Raji (cell line): ENCODE data around the gene ADCY7.

Experiments
- POLR2A ChIP-seq: IDR thresholded peaks from 2 replicates; pipeline ENCODE4 v1.6.1; 2011; ENCODE audit warnings: low read depth, low read length, control low read depth; ENCODE audit not compliant: insufficient read depth

ADCY7 gene

DNA sequence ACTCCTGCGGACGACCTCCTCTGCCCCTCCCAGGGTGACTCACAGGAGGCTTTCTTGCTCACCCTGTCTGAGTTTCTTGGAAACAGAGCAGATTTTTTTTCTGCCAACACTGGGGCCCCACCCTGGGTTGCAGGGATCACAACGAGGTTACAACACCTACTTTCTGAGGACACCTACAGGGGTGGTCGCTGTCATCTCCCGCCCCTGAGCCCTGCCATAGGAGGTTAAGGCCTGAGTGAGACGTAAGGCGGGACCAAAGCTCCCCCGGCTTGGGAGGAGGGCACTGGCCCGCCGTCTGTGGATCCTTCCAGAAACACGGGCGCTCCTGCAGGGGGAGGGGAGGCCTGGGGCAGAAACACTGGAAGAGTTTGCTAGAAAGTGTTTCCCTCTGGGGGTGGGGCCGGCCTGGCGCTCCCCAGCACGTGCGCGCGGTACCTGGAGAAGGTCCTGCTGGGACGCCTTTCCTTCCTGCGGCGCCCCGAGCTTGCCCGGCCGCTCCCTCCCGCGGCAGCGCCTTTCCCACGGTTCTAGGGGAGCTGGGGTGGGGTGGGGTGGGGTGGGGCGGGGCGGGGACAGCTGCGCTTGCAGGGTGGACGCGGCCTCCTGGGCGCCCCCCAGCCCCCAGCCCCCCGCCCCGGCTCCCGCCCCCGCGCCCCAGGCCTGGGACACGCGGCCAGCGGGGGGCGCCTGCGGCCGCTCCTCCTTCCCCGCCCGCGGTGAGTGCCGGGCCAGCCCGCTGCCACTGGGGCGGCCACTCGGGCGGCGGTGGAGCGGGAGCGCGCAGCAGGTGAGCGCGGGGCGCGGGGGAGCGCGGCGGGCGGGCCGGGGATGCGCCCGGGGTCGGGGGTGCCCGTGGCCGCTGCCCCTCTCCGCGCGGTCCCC is 20.7 kb upstream of the ADCY7 start:
- TF ChIP-seq POLR2A, result no peak

DNA sequence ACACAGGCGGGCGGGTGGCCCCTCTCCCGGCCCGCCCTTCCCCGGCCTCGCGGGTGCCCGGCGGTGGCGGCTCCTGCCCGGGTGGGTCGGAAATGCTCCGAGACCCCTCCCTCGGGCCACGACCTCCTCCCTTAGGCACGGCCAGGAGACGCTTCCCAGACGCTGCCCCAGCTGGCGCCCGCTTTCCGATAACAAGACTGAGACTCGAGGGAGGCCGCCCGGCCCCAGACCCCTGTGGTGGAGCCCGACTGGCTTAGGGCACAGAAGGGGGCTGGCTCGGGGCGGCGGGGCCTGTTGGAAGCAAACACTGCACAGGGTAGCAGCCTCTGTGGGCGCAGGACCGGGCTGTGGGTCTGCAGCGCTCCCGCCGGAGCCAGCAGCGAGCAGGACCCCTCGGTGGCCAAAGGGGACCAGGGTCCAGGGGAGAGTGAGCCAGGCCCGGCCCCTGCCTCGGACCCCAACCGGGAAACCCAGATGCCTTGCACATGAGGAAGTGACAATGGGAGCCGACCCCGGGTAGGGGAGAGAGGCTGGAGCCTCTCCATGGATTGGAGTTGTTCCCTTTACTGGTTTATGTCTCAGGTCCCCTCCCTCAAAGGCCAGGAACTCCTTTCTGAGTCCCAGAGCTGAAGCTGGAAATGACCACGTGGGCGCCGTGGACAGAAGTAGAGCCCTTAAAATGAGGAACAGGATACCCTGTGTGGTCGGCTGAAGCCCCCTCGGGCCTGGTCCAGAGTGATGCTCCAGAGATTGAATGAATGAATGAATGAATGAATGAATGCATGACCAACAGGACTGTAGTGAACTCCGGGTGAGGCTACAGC is 19.8 kb upstream of the ADCY7 start:
- TF ChIP-seq POLR2A, result no peak

DNA sequence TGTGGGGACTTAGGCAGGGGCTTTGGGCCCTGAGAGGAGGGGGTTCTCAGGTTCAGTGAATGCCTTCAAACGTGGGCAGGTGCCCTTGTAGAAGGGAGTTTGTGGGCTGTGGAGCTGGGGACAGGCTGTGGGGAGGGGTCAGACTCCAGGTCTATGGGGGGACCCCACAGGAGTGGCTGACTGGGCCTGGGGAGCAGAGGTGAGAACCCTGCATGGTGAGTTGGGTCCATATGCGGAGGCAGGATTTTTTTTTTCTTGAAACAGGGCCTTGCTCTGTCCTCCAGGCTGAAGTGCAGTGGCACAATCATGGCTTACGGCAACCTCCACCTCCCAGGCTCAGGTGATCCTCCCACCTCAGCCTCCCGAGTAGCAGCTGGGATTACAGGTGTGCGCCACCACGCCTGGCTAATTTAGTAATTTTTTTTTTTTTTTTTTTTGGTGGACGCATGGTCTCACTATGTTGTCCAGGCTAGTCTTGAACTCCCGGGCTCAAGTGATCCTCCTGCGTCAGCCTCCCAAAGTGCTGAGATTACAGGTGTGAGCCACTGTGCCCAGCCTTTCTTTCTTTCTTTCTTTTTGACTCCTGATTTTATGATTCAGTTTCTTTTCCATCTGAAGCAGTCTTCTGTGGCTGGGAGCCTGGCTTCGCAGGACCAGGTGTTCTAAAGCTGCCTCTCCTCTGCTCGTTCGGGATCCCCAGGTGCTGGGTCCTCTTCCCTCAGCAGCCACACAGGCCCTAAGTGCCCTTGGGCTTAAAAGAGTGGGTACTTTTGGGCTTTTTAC is 19.0 kb upstream of the ADCY7 start:
- no peak for TF ChIP-seq POLR2A

DNA sequence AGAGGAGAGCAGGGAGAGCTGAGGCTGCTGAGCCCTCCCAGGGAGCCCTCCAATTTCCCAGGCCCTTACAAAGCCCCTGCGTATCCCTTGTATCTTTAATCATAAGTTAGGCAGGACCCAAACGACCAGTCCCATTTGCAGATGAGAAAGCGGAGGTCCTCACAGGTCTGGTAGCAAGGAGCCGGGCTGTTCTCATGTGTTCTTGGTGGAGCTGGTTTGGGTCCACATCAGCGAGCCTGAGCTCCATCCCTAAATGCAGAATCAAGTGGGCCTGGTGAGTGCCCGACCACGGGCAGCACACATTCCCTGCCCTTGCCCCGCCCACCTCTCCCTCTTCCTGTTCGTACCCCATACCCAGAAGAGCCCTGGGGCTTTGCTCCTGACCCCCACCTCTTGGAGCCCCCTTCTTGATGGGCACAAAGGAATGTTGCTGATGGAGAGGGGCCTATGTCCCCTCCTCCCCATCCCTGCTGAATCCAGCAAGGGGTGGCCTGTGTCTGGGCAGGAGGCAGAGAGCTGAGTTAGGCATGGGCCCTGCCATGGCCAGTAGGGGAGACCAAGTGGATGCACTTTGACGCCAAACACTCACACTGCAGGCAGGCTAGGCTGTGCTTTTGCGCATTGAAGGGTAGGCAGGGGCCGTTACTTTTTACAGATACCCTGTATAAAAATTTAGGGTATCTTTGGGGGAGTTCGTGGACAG is 18.3 kb upstream of the ADCY7 start:
- no peak for TF ChIP-seq POLR2A

DNA sequence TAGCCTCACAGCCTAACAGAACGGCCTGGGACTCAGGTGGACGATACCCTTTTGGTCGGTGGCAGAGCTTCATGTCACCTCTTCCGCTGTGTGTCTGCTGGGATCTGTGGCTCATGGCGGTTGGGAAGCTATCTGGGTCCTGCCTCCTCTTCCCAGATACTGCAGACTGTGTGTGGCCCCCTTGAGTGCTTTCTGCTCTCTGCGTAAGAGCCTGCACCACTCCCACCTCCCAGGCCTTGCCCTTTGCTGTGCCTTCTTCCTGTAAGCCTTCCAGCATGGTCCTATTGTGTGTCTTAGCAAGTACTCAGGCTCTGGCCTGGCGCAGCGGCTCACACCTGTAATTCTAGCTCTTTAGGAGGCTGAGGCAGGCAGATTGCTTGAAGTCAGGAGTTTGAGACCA is 17.5 kb upstream of the ADCY7 start:
- TF ChIP-seq POLR2A, result no peak

DNA sequence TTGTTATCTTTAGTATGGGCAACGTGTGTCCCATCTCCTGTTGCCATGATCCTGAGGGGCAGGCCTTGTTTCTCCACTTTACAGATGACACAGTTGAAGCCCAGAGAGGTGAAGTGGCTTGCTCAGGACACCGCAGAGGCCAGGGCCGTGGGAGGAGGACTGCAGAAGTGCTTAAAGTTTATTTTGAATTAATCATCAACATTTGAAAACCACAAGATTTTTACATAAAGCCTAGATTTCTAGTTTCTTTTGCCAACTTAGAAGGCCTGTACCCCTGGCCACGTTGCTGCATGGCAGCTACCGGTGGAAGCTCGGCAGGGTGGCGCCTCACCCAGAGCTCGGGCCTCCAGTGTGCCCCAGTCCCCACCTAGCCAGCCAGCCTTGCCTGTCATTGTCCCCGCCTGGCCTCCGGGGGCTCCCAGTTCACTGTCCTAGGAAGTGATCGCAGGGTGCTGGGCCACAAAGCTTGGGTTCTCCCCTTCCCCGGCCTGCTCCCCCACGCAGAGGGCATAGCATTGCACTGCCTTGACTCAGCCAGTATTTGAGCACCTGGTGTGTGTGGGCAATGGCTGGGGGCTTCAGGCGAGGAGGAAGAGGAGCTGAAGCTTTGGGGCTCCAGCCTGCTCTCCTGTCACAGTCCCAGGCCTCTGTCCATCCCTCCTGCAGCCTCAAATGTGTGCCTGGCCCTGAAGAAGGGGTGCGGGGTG is 14.8 kb upstream of the ADCY7 start:
- no peak for TF ChIP-seq POLR2A

DNA sequence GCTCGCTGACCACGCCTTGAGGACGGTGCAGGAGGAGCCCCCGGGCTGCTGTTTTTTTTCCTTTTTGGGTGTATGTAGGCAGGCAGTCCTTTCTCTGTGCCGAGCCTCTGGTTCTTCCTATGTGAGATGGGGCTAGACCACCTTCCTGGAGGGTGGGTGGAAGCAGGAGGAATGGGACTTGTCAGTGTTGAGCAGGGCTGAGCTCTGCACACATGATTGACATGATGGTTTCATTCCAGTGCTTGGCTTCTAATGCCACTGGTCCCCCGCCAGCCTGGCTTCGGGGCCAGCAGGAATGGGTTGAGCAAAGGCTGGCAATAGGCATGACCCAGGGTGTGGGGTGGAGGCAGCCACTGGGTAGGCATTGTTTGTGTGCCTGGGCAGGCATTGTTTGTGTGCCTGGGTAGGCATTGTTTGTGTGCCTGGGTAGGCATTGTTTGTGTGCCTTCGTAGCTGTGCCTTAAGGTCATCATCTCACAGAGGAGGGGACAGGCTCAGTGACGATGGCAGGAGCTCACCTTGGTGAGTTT is 14.2 kb upstream of the ADCY7 start:
- no peak for TF ChIP-seq POLR2A

DNA sequence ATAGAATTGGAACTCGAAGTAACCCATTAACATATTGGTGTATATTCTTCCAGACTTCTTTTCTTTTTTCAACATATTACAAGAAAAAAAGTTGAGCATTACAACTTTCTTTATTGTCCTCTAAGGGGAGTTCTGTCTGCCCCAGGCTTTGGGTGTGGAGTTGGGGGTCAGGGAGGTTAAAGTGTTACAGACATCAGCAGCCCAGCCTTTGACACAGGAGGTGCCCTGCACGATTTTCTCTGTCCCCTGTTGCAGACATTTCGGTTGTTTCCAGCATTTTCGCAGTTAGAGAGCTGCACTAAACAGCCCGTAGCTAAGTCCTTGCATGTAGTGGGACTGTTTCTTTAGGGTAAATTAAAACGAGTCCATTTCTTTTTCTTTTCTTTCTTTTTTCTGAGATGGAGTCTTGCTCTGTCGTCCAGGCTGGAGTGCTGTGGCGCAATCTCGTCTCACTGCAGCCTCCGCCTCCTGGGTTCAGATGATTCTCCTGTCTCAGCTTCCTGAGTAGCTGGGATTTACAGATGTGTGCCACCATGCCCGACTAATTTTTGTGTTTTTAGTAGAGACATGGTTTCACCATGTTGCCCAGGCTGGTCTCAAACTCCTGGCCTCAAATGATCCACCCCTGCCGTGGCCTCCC is 13.4 kb upstream of the ADCY7 start:
- TF ChIP-seq POLR2A, result no peak

DNA sequence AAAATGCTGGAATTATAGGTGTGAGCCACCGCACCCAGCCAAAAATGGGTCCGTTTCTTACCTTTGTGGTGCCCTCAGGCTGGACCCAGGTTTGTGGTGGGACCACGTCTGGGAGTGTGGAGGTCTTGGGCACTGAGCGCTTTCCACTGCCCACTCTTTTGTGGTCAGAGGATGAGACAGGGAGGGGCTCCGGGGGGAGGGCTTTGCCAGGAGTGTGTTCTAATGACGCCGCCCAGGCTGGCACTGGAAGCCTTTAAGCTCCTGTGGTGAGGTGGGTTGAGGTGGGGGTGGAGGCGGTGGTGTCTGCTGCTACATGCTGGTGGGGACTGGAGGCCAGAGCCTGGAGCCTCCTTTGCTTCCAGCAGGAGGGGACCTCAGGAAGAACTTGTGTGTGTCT is 12.8 kb upstream of the ADCY7 start:
- TF ChIP-seq POLR2A, result no peak

DNA sequence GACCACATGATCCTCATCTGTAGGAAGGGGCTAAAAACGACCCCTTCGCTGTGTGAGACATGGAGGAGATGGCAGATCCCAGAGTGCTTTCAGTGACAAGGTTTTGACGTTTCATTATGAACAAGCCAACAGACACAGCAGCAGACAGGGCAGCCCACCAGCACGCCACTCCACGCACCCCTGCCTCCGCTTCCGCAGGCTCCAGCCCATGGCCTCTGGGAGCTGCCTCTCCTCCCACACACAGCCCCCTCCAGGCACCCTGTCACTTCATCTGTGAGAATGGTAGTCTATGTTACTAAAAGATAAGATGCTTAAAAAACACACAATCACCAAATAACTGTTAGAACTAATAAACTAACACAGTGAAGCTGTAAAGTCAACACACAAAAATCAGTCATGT is 12.3 kb upstream of the ADCY7 start:
- no peak for TF ChIP-seq POLR2A

DNA sequence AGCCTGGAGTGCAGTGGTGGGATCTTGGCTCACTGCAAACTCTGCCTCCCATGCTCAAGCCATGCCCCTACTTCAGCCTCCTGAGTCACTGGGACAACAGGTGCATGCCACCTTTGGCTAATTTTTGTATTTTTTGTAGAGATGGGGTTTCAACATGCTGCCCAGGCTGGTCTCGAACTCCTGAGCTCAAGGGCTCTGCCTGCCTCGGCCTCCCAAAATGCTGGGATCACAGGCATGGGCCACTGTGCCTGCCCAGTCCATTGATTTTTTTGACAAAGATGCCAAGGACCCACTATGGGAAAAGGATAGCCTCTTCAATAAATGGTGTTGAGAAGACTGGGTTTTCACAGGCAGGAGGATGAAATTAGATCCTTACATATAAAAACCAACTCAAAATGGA is 10.8 kb upstream of the ADCY7 start:
- no peak for TF ChIP-seq POLR2A

DNA sequence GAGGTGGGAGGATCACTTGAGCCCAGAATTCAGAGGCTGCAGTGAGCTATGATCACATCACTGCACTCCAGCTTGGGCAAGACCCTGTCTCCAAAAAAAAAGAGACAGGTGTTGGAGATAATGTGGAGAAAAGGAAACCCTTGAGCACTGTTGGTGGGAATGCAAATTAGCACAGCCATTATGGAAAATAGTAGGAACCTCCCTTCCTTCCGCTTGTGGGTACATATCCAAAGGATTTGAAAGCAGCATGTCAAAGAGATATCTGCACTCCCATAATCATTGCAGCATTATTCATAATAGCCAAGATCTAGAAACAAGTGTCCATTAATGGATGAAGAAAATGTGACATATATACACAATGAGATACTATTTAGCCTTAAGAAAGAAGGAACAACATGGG is 9.7 kb upstream of the ADCY7 start:
- no peak for TF ChIP-seq POLR2A

DNA sequence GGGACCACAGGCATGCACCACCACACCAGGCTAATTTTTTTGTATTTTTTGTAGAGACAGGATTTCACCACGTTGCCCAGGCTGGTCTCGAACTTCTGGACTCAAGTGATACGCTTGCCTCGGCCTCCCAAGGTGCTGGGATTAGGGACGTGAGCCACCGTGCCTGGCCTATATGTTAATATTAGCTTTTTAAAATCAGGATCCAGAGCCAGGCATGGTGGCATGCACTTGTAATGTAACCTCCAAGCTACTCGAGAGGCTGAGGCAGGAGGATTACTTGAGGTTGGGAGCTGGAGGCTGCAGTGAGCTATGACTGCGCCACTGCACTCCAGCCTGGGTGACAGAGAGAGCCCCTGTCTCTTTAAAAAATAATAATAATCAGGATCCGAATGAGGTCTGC is 8.5 kb upstream of the ADCY7 start:
- no peak for TF ChIP-seq POLR2A
